Stimulated activated CD8-positive, alpha-beta memory T cell treated with anti-CD3 and anti-CD28 coated beads, Interleukin-15, amount 100 ng/mL, for 24 hours (primary cell): ENCODE results near the gene DSTYK.

ENCODE experiments used
- DNase-seq: peaks from one replicate; pipeline ENCODE4 v3.0.0-alpha.2; 2020; ENCODE audit warnings: low read depth

The DSTYK gene

DNA sequence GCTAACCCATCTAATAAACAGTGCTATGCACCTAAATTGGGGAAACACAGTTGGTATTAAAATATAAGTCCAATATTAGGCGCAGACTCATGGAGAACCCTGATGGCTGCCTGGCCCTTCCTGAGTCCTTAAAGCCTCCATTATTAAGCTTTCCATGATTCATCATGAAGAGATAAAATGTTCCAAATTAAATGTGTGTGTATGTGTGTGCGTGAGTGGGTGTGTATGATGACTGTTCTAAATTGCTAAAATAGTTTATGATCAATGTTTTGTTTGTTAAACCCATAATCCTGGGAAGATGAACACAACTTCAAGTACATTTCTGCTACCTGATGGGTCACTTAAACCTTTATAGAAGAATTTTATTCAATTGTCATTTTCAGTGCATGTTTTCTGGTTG is 83.5 kb downstream of the DSTYK start:
- no peak for DNase-seq

GRCh38 chr1:205127646-205128045 is 83.9 kb downstream of the DSTYK start:
- DNase-seq = no peak

DNA sequence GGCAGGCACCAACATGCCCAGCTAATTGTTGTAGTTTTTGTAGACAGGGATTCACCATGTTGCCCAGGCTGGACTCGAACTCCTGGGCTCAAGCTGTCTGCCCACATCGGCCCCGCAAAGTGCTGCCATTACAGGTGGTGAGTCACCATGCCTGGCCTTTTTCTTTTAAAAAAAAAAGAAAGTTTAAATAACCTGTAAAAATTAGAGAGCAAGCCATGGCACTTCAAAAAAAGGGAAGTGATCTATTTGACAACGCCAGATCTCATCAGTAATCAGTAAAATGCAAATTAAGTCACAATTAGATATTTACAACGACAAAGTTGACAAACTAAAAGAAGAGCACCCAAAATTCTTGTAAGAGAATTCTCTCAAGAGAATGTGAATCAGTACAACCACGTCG is 86.8 kb downstream of the DSTYK start:
- no peak for DNase-seq

GRCh38 chr1:205122489-205122882 is 89.0 kb downstream of the DSTYK start:
- DNase-seq = no peak

GRCh38 chr1:205121660-205122488 is 89.6 kb downstream of the DSTYK start, which contains the start of gene RBBP5:
Gene RBBP5 (minus strand): TSS chr1:205121978. CDS start chr1:205121873, 105 bp downstream.
- peak; percentile 88 for DNase-seq

DNA sequence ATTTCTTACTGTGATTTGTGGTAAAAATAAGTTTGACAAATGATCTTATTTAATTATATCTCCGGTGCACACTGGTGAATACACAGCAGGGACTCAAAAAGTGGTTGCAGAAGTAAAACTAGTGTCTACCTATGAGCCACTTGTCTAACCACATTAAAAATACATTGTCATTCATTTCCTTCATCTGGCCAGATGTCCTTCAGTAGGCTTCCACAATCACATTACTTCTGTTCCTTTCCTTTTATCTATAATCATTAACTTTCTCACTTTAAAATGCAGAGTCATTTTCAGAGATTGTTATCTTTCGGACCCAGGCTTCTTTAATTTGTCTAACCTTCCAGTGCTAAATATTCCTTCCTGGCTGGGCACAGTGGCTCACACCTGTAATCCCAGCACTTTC is 92.8 kb downstream of the DSTYK start:
- no peak for DNase-seq

DNA sequence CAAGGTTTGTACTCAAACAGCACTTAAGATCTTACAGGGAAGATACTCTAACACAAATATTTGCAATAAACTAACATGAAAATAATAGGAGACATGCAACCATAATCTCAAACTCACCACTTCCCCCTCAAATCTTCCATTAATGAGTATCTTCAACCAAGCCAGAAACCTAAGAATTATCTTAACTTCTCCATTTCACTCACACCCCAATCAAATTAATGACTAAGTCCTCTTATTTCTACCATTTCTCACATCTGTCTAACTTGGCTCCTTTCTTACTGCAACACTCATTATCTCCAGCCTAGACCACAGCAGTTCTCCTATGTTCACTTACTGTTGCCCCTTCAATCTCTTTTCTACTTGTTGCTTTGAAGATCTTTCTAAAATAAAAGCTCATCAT is 100.1 kb downstream of the DSTYK start:
- DNase-seq = no peak

DNA sequence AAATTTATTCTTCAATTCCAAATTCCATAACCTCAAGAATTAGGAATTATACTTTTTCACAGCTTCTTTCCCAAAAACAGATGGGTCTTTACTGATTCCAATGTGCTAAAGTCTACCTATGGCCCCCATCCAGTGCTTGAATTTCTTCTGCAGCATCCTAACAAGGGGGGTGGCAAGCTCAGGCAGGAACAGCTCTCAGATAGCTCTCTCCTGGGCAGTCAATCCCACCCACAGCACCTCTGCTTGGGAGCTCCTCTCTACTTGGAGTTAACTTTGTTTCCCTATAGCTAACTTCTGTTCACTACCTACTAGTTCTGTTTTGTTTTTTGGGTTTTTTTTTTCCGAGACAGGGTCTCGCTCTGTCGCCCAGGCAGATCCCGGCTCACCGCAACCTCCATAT is 101.8 kb downstream of the DSTYK start:
- DNase-seq = no peak

GRCh38 chr1:205109269-205109668 is 102.2 kb downstream of the DSTYK start:
- no peak for DNase-seq

GRCh38 chr1:205108464-205108863 is 103.0 kb downstream of the DSTYK start:
- DNase-seq = no peak

DNA sequence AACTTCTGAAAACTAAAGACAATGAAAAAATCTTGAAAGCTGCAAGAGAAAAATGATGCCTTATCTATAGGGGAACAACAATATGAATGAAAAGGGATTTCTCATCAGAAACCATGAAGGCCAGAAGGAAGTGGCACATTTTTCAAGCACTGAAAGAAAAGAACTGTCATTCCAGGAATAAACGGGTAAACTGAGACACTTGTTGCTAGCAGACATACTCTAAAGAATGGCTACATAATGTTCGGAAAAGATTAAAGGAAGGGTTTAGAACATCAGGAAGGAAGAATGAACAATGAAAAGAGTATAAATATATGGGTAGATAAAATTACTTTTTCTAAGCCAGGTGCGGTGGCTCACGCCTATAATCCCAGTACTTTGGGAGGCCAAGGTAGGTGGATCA is 104.2 kb downstream of the DSTYK start:
- DNase-seq = no peak

- no peak for DNase-seq
Observed at GRCh38 chr1:205102404-205102803, 109.1 kb downstream of the DSTYK start.

DNA sequence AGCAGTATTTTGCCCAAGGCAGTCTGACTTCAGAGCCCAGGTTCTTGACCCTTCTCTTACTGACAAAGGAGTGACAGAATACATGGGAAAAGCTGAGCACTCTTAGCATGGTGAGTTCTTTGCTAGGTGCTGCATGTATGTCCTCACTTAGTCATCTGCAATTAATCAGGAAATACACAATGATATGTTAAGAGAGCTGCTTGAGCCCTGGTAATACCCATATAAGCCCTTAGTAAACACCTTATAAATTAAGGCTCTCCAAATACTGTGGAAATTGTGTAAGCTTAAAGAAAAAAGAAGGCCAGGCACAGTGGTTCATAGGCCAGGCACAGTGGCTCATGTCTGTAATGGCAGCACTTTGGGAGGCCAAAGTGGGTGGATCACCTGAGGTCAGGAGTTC is 113.3 kb downstream of the DSTYK start:
- DNase-seq = no peak

DNA sequence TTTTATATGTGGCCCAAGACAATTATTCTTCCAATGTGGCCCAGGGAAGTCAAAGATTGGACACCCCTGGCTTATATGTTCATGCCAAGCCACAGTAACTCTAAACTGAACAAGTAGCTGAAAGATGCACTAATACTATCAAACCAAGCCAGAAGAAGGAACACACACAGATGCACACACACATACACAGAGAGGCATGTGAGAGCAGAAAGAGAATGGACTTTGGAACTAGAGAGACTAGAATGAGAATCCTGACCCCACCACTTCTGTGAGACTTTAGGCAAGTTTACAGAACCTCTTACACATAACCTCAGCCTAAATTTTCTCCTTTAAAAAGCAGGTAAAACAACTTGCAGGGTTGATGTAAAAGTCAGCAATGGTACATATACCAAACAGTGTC is 116.1 kb downstream of the DSTYK start:
- no peak for DNase-seq
